IMR-90 (cell line): ENCODE results near the gene SEMA4D.

Experiments
- MXI1 ChIP-seq: IDR thresholded peaks from 2 replicates; pipeline ENCODE4 v1.6.1; 2012; ENCODE audit warnings: low read depth, mild to moderate bottlenecking, low read length, moderate library complexity, borderline replicate concordance
- TF ChIP-seq, protein P1 (sequence below): conservative IDR thresholded peaks from 2 replicates; pipeline ENCODE4 v1.5.1; 2012; ENCODE audit warnings: mild to moderate bottlenecking, low read depth, low read length, improper control_type of control experiment

DNA sequence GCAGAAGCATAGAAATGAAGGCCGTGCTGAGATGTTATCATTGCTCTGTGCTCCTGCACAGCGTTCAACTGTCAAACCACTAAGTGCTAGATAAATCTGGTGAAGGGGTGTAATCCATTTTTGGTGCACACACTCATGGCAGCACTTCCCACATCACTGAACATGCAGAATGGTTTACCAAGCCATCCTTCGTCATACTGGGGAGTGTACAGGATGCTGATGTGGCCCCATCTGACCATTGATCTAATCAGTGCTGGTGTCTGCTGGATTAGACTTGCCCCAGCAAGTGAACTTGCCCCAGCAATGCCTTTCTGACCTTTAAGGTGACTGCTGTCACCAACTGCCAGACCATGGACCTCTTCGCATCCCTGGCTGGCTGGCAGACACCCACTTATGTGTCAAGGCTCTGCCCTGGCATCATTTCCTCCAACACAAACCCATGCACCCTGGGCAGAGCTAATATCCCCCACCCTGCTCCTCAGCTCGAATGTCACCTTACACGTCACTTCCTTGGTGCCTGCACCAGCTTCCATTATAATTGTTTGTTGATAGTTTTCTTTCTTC, 4.2 kb upstream of the SEMA4D start:
- TF ChIP-seq, protein P1, sequence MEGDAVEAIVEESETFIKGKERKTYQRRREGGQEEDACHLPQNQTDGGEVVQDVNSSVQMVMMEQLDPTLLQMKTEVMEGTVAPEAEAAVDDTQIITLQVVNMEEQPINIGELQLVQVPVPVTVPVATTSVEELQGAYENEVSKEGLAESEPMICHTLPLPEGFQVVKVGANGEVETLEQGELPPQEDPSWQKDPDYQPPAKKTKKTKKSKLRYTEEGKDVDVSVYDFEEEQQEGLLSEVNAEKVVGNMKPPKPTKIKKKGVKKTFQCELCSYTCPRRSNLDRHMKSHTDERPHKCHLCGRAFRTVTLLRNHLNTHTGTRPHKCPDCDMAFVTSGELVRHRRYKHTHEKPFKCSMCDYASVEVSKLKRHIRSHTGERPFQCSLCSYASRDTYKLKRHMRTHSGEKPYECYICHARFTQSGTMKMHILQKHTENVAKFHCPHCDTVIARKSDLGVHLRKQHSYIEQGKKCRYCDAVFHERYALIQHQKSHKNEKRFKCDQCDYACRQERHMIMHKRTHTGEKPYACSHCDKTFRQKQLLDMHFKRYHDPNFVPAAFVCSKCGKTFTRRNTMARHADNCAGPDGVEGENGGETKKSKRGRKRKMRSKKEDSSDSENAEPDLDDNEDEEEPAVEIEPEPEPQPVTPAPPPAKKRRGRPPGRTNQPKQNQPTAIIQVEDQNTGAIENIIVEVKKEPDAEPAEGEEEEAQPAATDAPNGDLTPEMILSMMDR = no peak
- TF ChIP-seq MXI1 = no peak
